Measurements from ENCODE around the gene MPC2. TPM values are rescaled to one million over a fixed set of nuclear protein-coding genes. Genes with fewer than 3 reads are reported as not detected.

MPC2 gene
- total RNA-seq, 4 donors from 2014 or later: 43.8 to 102 (median 58.5) TPM

GRCh38 chr1:167947733-167948132, 10.9 kb upstream of the MPC2 start:
- no peaks in the 10 kb centered on the region for H3K27me3 ChIP-seq
- no peak for TF ChIP-seq EP300 (IDR thresholded peaks at IDR 0.05)
- no peak for TF ChIP-seq POLR2A (IDR thresholded peaks at IDR 0.05)
- no peak for TF ChIP-seq POLR2AphosphoS5 (IDR thresholded peaks at IDR 0.05)
- TF ChIP-seq CTCF (IDR thresholded peaks at IDR 0.05): no peak
- 79 to 86% methylated on average over 2 of the region's 2 CpGs for WGBS, 2 donors (ENCODE audit: low coverage in 1 of 2)
- H3K36me3 ChIP-seq: peaks cover 0 to 9% of the 10 kb centered on the region in 2 donors
- H3K4me1 ChIP-seq: peaks cover 0 to 43% (median 0%) of the 10 kb centered on the region in 3 donors
- no peak for ATAC-seq
- H3K9me3 ChIP-seq: no peaks in the 10 kb centered on the region
- H3K4me3 ChIP-seq: no peak overlapping the region
- no peak overlapping the region for H3K27ac ChIP-seq

- Histone ChIP-seq H3K36me3 (no peaks in the 10 kb centered on the region), H3K27ac (no peak overlapping the region), H3K4me3 (no peak overlapping the region), H3K4me1 (peaks cover 0 to 51% (median 0%) of the 10 kb centered on the region in 3 donors), H3K9me3 (no peaks in the 10 kb centered on the region), H3K27me3 (no peaks in the 10 kb centered on the region)
- TF ChIP-seq POLR2AphosphoS5 (IDR thresholded peaks at IDR 0.05) (no peak), EP300 (IDR thresholded peaks at IDR 0.05) (no peak), POLR2A (IDR thresholded peaks at IDR 0.05) (no peak), CTCF (IDR thresholded peaks at IDR 0.05) (no peak)
- WGBS, 2 donors (ENCODE audit: low coverage in 1 of 2): 70 to 93% methylated on average over 2 to 9 of the region's 9 CpGs
- no peak for ATAC-seq
These were observed 6.7 kb upstream of the MPC2 start for GRCh38 chr1:167943541-167943940.

GRCh38 chr1:167940264-167940663, 3.4 kb upstream of the MPC2 start:
- Histone ChIP-seq H3K9me3 (no peaks in the 10 kb centered on the region), H3K27ac (no peak overlapping the region), H3K4me3 (no peak overlapping the region), H3K36me3 (no peaks in the 10 kb centered on the region), H3K4me1 (peaks cover 0 to 41% (median 0%) of the 10 kb centered on the region in 3 donors), H3K27me3 (no peaks in the 10 kb centered on the region)
- 96 to 100% methylated on average over 1 to 2 of the region's 2 CpGs for WGBS, 2 donors (ENCODE audit: low coverage in 1 of 2)
- ATAC-seq: no peak
- no peak for TF ChIP-seq POLR2A (IDR thresholded peaks at IDR 0.05)
- TF ChIP-seq CTCF (IDR thresholded peaks at IDR 0.05): no peak
- no peak for TF ChIP-seq POLR2AphosphoS5 (IDR thresholded peaks at IDR 0.05)
- TF ChIP-seq EP300 (IDR thresholded peaks at IDR 0.05): no peak

GRCh38 chr1:167938080-167938636, 1.3 kb upstream of the MPC2 start:
- H3K4me1 ChIP-seq: peaks cover 0 to 60% (median 7%) of the 10 kb centered on the region in 3 donors

More at GRCh38 chr1:167938080-167938636, 1.3 kb upstream of the MPC2 start:
- 31 to 32% methylated on average over 5 of the region's 5 CpGs for WGBS, 2 donors (ENCODE audit: low coverage in 1 of 2)
- no peak for ATAC-seq
- Histone ChIP-seq H3K36me3 (no peaks in the 10 kb centered on the region), H3K4me3 (peak overlapping the region; percentile 95 to 100), H3K9me3 (no peaks in the 10 kb centered on the region), H3K27ac (peak overlapping the region in 3 of 4 donors; percentile 89 to 99 (median 96)), H3K27me3 (no peaks in the 10 kb centered on the region)
- no peak for TF ChIP-seq CTCF (IDR thresholded peaks at IDR 0.05)
- TF ChIP-seq EP300 (IDR thresholded peaks at IDR 0.05): no peak
- TF ChIP-seq POLR2A (IDR thresholded peaks at IDR 0.05): no peak
- no peak for TF ChIP-seq POLR2AphosphoS5 (IDR thresholded peaks at IDR 0.05)

Measured in gastroesophageal sphincter (tissue), 4 donors.